Activated CD8-positive, alpha-beta T cell treated with anti-CD3 and anti-CD28 coated beads for 36 hours (primary cell): ENCODE results near the gene FAM174B. TPM values are rescaled to one million over a fixed set of nuclear protein-coding genes. Genes with fewer than 3 reads are reported as not detected.

ENCODE experiments used
- ATAC-seq: fragments of 200-7000 bp; cut with Tn5 transposase; one replicate; pipeline ENCODE4 v1.10.0; 2021; ENCODE audit warnings: mild to moderate bottlenecking, moderate library complexity
- CTCF ChIA-PET: fragments of 350-600 bp; sonication (Branson Sonifier 250); formaldehyde crosslinking; loops from one replicate; lab custom pipeline; 2021; ENCODE audit warnings: antibody characterized with exemption; lab: Charles Lee
- POLR2A ChIA-PET: fragments of 350-600 bp; sonication (Branson Sonifier 250); formaldehyde crosslinking; loops from one replicate; lab custom pipeline; 2021; ENCODE audit warnings: antibody characterized with exemption; lab: Charles Lee
- DNase-seq: peaks from one replicate; pipeline ENCODE4 v3.0.0-alpha.2; 2020
- H3K27ac Mint-ChIP-seq: one replicate; pipeline ENCODE4 v1.8.0; 2021; ENCODE audit warnings: mild to moderate bottlenecking, mixed read lengths
- H3K27me3 Mint-ChIP-seq: one replicate; pipeline ENCODE4 v1.8.0; 2021; ENCODE audit warnings: mixed read lengths
- H3K36me3 Mint-ChIP-seq: one replicate; pipeline ENCODE4 v1.8.0; 2021; ENCODE audit warnings: low read depth, mixed read lengths
- H3K4me1 Mint-ChIP-seq: one replicate; pipeline ENCODE4 v1.8.0; 2021; ENCODE audit warnings: low read depth, mixed read lengths
- H3K4me3 Mint-ChIP-seq: one replicate; pipeline ENCODE4 v1.8.0; 2021; ENCODE audit warnings: mild to moderate bottlenecking, moderate library complexity, mixed read lengths
- H3K9me3 Mint-ChIP-seq: one replicate; pipeline ENCODE4 v1.8.0; 2021; ENCODE audit warnings: mixed read lengths
- CTCF ChIP-seq: fragments of 200-600 bp; IDR thresholded peaks from one replicate; pipeline ENCODE4 v1.8.0; 2022; ENCODE audit warnings: antibody characterized with exemption, mild to moderate bottlenecking
- intact Hi-C: fragments of 100-400 bp; cut with micrococcal nuclease; formaldehyde crosslinking; loops from one replicate; pipeline ENCODE4 v1.10.0; 2022
- total RNA-seq, 2 experiments: library from RNA; stranded (reverse); gene quantifications; one replicate each; pipeline ENCODE4 v1.2.3, GENCODE V29; 2021

Gene FAM174B
- total RNA-seq, 2 experiments from 2014 or later, result 2.6 to 3.0 TPM

- Mint-ChIP-seq H3K9me3 (no peaks in the 10 kb centered on the region), H3K4me1 (no peaks in the 10 kb centered on the region), H3K27ac (no peak overlapping the region), H3K36me3 (no peaks in the 10 kb centered on the region), H3K27me3 (no peaks in the 10 kb centered on the region), H3K4me3 (no peak overlapping the region)
- DNase-seq, result no peak
- POLR2A ChIA-PET, result no interaction called here
- no peak for TF ChIP-seq CTCF
- intact Hi-C loops, result loop anchor here (5.0 kb wide), 1 partner anchor 103 kb away; no protein-coding TSS in a partner anchor
- CTCF ChIA-PET, result no interaction called here
- no peak for ATAC-seq
These were observed 41.3 kb downstream of the FAM174B start for GRCh38 chr15:92614301-92614700.

DNA sequence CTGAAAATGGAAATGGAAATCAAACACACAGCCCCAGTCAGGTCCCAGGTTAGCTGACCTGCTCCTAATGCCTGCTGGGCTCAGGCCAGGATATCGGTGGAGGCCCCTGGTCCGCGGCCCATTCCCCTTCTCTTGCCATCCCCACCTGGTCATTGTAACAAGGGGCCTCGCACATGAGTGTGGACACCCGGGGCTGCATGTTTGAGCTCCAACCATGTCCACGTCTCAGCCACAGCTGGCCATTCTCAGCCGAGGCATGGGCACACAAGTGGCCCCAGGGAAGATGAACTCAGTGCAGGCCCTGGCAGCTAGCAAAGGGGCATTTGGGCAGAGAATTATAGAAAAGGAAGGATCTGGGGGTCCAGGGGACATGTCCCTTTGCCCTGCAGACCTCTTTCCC, 41.7 kb downstream of the FAM174B start:
- Mint-ChIP-seq H3K4me3 (no peak overlapping the region), H3K4me1 (no peaks in the 10 kb centered on the region), H3K9me3 (no peaks in the 10 kb centered on the region), H3K36me3 (no peaks in the 10 kb centered on the region), H3K27ac (no peak overlapping the region), H3K27me3 (no peaks in the 10 kb centered on the region)
- no peak for DNase-seq
- ChIA-PET CTCF (no interaction called here), POLR2A (no interaction called here)
- TF ChIP-seq CTCF, result no peak
- ATAC-seq, result no peak
- intact Hi-C loops, result loop anchor here (5.0 kb wide), 1 partner anchor 103 kb away; no protein-coding TSS in a partner anchor

- H3K27ac Mint-ChIP-seq, result no peak overlapping the region
- intact Hi-C loops, result loop anchor here (5.0 kb wide), 1 partner anchor 104 kb away; no protein-coding TSS in a partner anchor
- ChIA-PET CTCF (interaction anchor here (1.1 to 1.5 kb wide), 2 partner anchors 12 to 91 kb away, joined by 3 read pairs; no protein-coding TSS in a partner anchor), POLR2A (no interaction called here)
- TF ChIP-seq CTCF, result no peak
- no peak for ATAC-seq
- DNase-seq, result no peak
- no peak overlapping the region for H3K4me3 Mint-ChIP-seq
- H3K27me3 Mint-ChIP-seq, result no peaks in the 10 kb centered on the region
- no peaks in the 10 kb centered on the region for H3K4me1 Mint-ChIP-seq
- no peaks in the 10 kb centered on the region for H3K9me3 Mint-ChIP-seq
- H3K36me3 Mint-ChIP-seq, result no peaks in the 10 kb centered on the region
These were observed 42.7 kb downstream of the FAM174B start for GRCh38 chr15:92612891-92613290.

DNA sequence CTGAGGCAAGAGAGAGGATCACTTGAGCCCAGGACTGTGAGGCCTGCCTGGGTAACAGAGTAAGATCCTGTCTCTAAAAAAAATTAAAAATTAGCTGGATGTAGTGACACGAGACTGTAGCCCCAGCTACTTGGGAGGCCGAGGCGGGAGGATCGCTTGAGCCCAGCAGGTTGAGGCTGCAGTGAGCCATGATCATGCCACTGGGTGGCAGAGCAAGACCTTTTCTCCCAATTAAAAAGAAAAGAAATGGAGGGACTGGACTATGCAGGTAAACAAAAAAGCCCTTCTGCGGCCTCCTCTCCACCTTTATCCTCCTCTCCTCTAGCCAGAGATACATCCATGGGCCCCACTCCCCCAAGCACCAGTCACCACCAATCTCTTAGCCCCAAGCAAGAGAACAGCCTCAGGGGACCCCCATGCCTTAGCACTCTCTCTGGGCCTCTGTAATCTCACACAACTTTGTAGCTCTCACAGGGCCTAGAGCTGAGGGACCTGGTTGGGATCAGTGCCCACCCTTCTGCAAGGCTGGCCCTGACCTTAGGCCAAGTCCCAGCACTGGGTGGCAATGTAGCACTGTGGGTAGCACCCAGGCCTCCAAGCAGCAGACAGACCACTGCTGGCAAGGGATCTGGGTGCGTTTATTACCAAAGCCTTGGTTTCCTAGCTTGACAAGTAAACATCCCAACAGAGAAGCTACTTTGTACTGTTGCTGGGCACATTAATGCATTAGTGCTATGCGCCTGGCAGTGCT, 43.4 kb downstream of the FAM174B start:
- ChIA-PET POLR2A (no interaction called here), CTCF (interaction anchor here (0.8 to 1.5 kb wide), 4 partner anchors 12 to 101 kb away, joined by 3 to 4 read pairs (median 3); no protein-coding TSS in a partner anchor)
- Mint-ChIP-seq H3K36me3 (no peaks in the 10 kb centered on the region), H3K27me3 (no peaks in the 10 kb centered on the region), H3K4me3 (no peak overlapping the region), H3K9me3 (no peaks in the 10 kb centered on the region), H3K4me1 (no peaks in the 10 kb centered on the region), H3K27ac (no peak overlapping the region)
- peak; percentile 26 for DNase-seq
- intact Hi-C loops, result loop anchor here (5.0 kb wide), 1 partner anchor 105 kb away; no protein-coding TSS in a partner anchor
- no peak for TF ChIP-seq CTCF
- no peak for ATAC-seq

- ATAC-seq, result no peak
- Mint-ChIP-seq H3K27me3 (no peaks in the 10 kb centered on the region), H3K9me3 (no peaks in the 10 kb centered on the region), H3K36me3 (no peaks in the 10 kb centered on the region), H3K4me1 (no peaks in the 10 kb centered on the region), H3K4me3 (no peak overlapping the region), H3K27ac (no peak overlapping the region)
- DNase-seq, result no peak
- TF ChIP-seq CTCF, result no peak
- intact Hi-C loops, result loop anchor here (5.0 kb wide), 1 partner anchor 106 kb away; no protein-coding TSS in a partner anchor
- ChIA-PET POLR2A (no interaction called here), CTCF (interaction anchor here (1.2 kb wide), 1 partner anchor 99 kb away, joined by 3 read pairs; no protein-coding TSS in a partner anchor)
These were observed 44.4 kb downstream of the FAM174B start for GRCh38 chr15:92611150-92611549.
